Right lobe of liver (tissue), 6 donors: ENCODE data around the gene TNFRSF19. TPM values are rescaled to one million over a fixed set of nuclear protein-coding genes. Genes with fewer than 3 reads are reported as not detected.

Source experiments
- ATAC-seq, 4 donors: fragments of 200-7000 bp; cut with Tn5 transposase; one replicate each; pipeline ENCODE4 v1.9.1; 2020; ENCODE audit warnings: mild to moderate bottlenecking in 4 of 4, moderate library complexity in 4 of 4
- DNase-seq, 3 donors: peaks; one replicate each; pipeline ENCODE4 v3.0.0-alpha.2; 2020
- H3K27ac ChIP-seq, 3 donors: fragments of 200-600 bp; one replicate each; pipeline ENCODE4 v1.8.0; 2022
- H3K27me3 ChIP-seq, 2 donors: fragments of 200-600 bp; one replicate each; pipeline ENCODE4 v1.8.0; 2022
- H3K36me3 ChIP-seq, 4 donors: fragments of 200-600 bp; sonication (generic) in 1 of 4; one replicate each; pipeline versions ENCODE4 v1.5.1 to v1.8.0; 2017 to 2022; ENCODE audit warnings: control low read depth in 1 of 4
- H3K4me1 ChIP-seq, 4 donors: fragments of 200-600 bp; sonication (generic) in 1 of 4; one replicate each; pipeline versions ENCODE4 v1.5.1 to v1.8.0; 2017 to 2022; ENCODE audit warnings: control low read depth in 1 of 4
- H3K4me3 ChIP-seq, 3 donors: fragments of 200-600 bp; one replicate each; pipeline ENCODE4 v1.8.0; 2022
- H3K9me3 ChIP-seq, 4 donors: fragments of 200-600 bp; sonication (generic) in 1 of 4; one replicate each; pipeline versions ENCODE4 v1.5.1 to v1.8.0; 2017 to 2022; ENCODE audit warnings: control low read depth in 1 of 4
- CTCF ChIP-seq, 4 donors: fragments of 200-600 bp in 3 of 4; fragments of 450-650 bp in 1 of 4; IDR thresholded peaks; one replicate each; pipeline versions ENCODE4 v1.5.1 to v1.8.0; 2016 to 2022; ENCODE audit warnings: antibody characterized with exemption in 4 of 4, mild to moderate bottlenecking in 2 of 4
- POLR2A ChIP-seq: fragments of 450-650 bp; IDR thresholded peaks from one replicate; pipeline ENCODE4 v1.6.1; 2017; ENCODE audit warnings: antibody characterized with exemption, mild to moderate bottlenecking
- WGBS: methylation state at CpG from one replicate; pipeline ENCODE4 v1.1.6; 2018; ENCODE audit warnings: low coverage, low lambda C conversion rate; ENCODE audit not compliant: insufficient coverage; ENCODE audit errors: missing lambda C conversion rate; 5-methylcytosine and 5-hydroxymethylcytosine counted together
- intact Hi-C, 2 donors: fragments of 100-400 bp; cut with DNase I; formaldehyde crosslinking; loops; one replicate each; pipeline versions ENCODE4 v1.11.2 to v1.14.1; 2022
- total RNA-seq, 6 experiments: library from RNA; depleted of rRNA in 2 of 6; stranded (reverse); fragments of >200 nt in 2 of 6; fragmentation: NEBNext Ultra II Directional in 3 of 6; extraction: Animal tissue kit (Norgen Biotek cat#: 25700) in 3 of 6; gene quantifications; one replicate each; pipeline versions ENCODE4 v1.1.0 to v1.2.4, GENCODE V29; 2016 to 2023
- donor health status: DM: no; HTN: yes; CAD: no.
- donor health status: DM: no; HTN: no; CAD: no.
- donor health status: DM: no; HTN: no; CAD: no.
- donor health status: DM: no; HTN: yes; CAD: no.
- donor health status: DM: no; HTN: yes; CAD: no.

Gene TNFRSF19
- total RNA-seq, 6 experiments from 2014 or later: 0.06 to 0.37 (median 0.29) TPM; not detected in 1

GRCh38 chr13:23671897-23672296, 101.7 kb downstream of the TNFRSF19 start:
- DNase-seq (no peak), ATAC-seq (no peak)
- intact Hi-C loops: no loop called here
- TF ChIP-seq POLR2A: no peak
- no peak for TF ChIP-seq CTCF (IDR thresholded peaks at IDR 0.05)
- Histone ChIP-seq H3K4me3 (no peak overlapping the region), H3K27ac (no peak overlapping the region), H3K9me3 (no peaks in the 10 kb centered on the region), H3K36me3 (no peaks in the 10 kb centered on the region), H3K4me1 (no peaks in the 10 kb centered on the region), H3K27me3 (no peaks in the 10 kb centered on the region)
- WGBS: 43% methylated on average over 3 of the region's 3 CpGs

GRCh38 chr13:23672616-23673015, 102.4 kb downstream of the TNFRSF19 start:
- ATAC-seq: no peak
- H3K4me3 ChIP-seq: no peak overlapping the region
- no peak for TF ChIP-seq POLR2A
- no peak for TF ChIP-seq CTCF (IDR thresholded peaks at IDR 0.05)
- WGBS: 44% methylated on average over 4 of the region's 4 CpGs
- H3K27me3 ChIP-seq: no peaks in the 10 kb centered on the region
- intact Hi-C loops: no loop called here
- no peak overlapping the region for H3K27ac ChIP-seq
- no peak for DNase-seq
- H3K36me3 ChIP-seq: no peaks in the 10 kb centered on the region
- no peaks in the 10 kb centered on the region for H3K9me3 ChIP-seq
- H3K4me1 ChIP-seq: no peaks in the 10 kb centered on the region

GRCh38 chr13:23673354-23673753, 103.1 kb downstream of the TNFRSF19 start:
- H3K27ac ChIP-seq: no peak overlapping the region
- ATAC-seq (no peak), DNase-seq (no peak)
- H3K27me3 ChIP-seq: no peaks in the 10 kb centered on the region
- no peak for TF ChIP-seq POLR2A
- TF ChIP-seq CTCF (IDR thresholded peaks at IDR 0.05): no peak
- H3K36me3 ChIP-seq: no peaks in the 10 kb centered on the region
- no peak overlapping the region for H3K4me3 ChIP-seq
- no peaks in the 10 kb centered on the region for H3K9me3 ChIP-seq
- intact Hi-C loops: no loop called here
- H3K4me1 ChIP-seq: no peaks in the 10 kb centered on the region
- WGBS: 48% methylated on average over 4 of the region's 4 CpGs

- WGBS: 78% methylated on average over 8 of the region's 8 CpGs
- intact Hi-C loops: no loop called here
- no peak overlapping the region for H3K4me3 ChIP-seq
- no peaks in the 10 kb centered on the region for H3K4me1 ChIP-seq
- no peaks in the 10 kb centered on the region for H3K27me3 ChIP-seq
- DNase-seq (no peak), ATAC-seq (no peak)
- H3K9me3 ChIP-seq: no peaks in the 10 kb centered on the region
- no peak for TF ChIP-seq CTCF (IDR thresholded peaks at IDR 0.05)
- no peak for TF ChIP-seq POLR2A
- no peak overlapping the region for H3K27ac ChIP-seq
- H3K36me3 ChIP-seq: no peaks in the 10 kb centered on the region
Measured at GRCh38 chr13:23673867-23674605, 103.8 kb downstream of the TNFRSF19 start.
